Stimulated activated naive CD8-positive, alpha-beta T cell treated with anti-CD3 and anti-CD28 coated beads, Interleukin-15, Interleukin-2, amounts not matched to agents 100 U/mL and 50 U/mL, for 24 hours (primary cell): ENCODE measurements around the gene TMA16.
"Not testable (repeated sequence)": the region's sequence is repeated elsewhere in the genome, so short reads cannot be mapped to it uniquely, and the experiment has no call there.

Source experiments
- ATAC-seq: fragments of 150-1000 bp; cut with Tn5 transposase; one replicate; pipeline ENCODE4 v1.10.0; 2021
- DNase-seq: peaks from one replicate; pipeline ENCODE4 v3.0.0; 2021

TMA16 gene

DNA sequence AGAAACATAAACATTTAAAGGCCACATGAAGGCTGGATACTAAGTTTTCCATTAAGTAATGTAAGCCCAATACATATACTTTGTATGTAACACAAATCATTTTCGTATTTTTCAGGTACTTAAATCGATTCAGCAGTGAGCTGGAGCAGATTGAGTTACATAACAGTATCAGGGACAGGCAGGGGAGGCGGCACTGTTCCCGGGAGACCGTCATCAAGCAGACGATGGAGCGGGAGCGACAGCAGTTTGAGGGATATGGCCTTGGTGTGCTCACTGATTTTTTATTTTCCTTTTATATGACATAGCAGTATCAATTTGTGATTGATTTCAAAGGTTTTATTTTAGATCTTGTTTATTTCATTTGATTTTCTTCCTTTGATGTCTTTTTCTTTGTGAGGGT, 20.7 kb downstream of the TMA16 start:
- ATAC-seq (no peak), DNase-seq (no peak)

DNA sequence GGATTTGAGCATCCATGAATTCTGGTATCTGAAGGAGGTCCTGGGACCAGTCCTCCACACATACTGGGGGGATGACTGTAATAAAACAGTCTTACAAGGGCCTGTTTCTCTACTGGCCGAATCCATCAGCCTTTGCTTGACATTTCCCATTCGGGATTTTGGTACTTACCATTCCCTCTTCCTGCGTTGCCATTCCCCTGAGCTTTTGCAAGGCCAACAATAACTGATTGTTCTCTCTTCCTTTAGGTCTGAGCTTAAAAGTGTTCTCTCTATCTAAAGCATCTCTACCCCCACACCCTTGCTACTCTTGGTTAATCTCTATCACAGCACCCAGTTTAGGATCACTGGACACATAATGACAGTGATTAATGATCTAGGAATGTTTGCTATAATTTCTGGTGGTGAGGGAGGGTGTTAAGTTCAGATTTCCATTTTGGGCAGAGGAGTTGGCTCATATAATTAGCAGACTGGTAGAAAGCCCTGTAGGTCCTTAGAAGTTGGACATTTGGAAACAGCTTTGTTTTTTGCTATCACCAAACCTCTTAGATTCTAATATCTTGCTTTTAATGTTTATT, 29.4 kb downstream of the TMA16 start:
- DNase-seq (no peak), ATAC-seq (no peak)

DNA sequence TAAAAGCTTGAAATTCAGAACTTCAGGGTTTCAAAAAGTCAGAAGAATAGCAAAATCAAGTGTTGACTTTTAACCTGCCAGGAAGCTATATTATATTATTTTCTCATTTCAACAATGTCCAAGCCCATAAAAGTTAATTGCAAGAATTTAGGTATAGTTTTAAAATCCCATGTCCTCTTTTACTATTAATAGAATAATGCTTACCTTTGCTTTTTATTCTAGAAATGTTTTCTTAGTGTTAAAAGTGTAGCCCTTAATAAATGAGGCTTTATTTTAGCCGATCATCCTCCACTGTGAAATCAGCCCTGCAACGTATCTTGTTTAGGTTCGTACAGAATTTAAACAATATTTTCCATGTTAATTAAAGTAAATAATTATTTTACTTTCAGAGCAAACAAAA, 31.5 kb downstream of the TMA16 start:
- no peak for DNase-seq
- no peak for ATAC-seq

DNA sequence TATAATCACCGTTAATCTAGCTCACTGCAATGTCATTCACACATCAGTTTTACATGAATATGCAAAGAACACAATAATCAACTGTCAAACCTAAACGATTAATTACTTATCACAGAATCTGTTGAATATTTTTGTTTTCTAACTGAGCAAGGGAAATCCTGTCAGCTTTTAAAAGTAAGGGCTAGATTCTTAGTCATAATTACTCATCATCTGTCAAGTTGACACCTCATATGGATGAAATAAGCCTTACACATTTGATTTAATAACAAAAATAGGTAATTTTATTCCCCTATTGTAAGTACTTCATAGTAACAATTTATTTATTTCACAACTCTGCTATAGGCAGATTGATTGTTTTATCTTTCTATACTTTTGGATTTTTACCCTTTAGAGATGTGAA, 32.7 kb downstream of the TMA16 start:
- DNase-seq (no peak), ATAC-seq (no peak)

DNA sequence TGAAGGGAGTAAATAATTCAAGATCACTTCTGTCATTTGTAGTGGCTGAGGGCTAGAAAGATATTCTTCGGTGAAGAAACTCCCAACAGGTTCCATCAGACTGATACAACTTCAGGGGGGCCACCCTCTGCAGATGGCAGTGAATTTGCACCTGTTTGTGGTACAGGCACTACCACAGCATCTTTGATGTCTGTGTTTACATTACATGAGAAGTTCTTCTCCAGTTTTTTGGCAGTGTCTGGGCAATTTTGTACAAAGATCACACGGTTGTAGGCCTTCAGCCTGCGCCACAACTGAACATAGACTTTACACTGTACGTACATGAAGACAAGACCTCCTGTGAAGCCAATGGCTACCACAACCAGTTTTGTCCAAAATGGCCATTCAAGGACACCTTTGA, 34.2 kb downstream of the TMA16 start:
- DNase-seq (no peak), ATAC-seq (no peak)

DNA sequence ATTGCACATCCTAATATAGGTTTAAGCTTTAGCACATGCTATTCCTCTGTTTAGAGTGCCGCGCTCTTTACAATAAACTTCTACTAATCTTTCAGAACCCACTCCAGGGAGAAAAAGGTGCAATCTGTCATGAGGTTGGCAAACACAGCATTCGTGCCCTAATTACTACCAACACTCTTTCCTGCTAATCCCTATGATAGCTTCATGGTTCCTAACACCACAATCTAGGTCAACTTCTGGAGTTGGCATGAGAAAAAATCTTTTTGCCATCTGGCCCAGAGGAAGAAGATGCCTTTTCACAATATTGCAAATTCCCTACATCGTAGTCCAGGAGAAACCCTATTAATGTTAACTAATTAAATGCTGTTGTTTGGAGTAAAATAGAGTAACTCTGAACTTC, 39.6 kb downstream of the TMA16 start:
- no peak for DNase-seq
- ATAC-seq: no peak

DNA sequence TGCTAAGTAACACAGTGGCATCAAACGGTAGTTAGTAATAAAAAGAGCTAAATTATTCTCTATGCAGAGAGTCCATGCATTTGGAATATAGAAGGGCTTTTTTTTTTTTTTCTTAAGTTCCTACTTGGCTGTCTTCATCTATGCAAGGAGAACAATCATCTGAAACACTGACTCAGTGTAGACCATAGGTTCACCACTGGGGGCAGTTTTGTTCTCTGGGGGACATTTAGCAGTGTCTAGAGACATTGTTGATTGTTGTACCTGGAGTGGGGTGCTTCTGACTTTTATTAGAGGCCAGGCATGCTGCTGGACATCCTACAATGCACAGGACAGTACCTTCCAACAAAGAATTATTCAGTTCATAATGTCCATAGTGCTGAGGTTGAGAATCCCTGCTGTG, 41.2 kb downstream of the TMA16 start:
- DNase-seq (no peak), ATAC-seq (no peak)

DNA sequence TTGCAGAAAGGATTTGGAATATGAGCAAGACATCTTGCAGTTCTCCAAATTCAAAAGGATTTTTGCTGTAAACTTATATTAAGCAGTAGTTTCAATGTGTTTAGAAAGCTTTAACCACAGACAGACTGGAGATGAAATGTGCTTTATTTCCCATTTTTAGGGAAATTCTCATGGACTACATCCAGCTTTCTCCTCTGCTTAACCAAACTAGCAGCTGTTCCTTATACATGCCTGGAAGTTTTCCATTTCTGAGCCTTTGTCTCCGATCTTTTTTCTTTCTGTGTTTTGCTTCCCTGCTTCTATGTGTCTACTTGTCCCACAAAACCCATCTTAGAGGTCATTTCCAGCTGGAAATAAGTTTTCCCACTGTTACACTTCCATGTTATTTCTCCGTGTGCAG, 41.6 kb downstream of the TMA16 start:
- DNase-seq (no peak), ATAC-seq (no peak)

DNA sequence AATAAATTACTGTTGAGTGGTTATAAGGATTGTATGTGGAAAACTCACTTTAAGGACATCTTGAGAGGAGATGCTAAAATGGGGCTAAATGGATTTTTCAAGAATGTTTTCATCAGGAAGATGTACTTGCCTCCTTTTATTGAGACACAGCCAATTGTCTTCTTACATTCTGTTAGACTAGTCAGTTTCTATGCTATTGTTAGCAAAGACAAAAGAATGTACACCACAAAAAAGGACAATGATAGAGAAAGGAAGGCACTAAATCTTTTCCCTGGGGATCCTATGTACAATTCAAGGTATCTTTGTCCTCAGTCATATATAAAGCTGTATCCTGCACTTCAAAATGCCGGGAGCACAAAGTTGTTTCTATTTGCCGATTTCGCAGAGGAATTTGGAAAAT, 42.6 kb downstream of the TMA16 start:
- ATAC-seq (no peak), DNase-seq (no peak)

DNA sequence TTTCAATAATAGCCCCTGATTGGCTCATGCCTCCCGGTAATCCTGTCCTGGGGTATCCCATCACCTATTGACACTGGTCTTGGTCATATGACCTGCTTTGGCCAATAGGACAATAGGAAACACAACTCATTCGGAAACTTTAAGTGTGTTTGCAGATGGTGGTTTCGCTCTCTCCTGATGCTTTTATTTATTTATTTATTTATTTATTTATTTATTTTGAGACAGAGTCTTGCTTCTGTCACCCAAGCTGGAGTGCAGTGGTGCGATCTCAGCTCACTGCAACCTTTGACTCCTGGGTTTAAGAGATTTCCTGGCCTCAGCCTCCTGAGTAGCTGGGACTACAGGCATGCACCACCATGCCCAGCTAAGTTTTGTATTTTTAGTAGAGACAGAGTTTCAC, 44.3 kb downstream of the TMA16 start:
- DNase-seq, ATAC-seq: not testable (repeated sequence)

DNA sequence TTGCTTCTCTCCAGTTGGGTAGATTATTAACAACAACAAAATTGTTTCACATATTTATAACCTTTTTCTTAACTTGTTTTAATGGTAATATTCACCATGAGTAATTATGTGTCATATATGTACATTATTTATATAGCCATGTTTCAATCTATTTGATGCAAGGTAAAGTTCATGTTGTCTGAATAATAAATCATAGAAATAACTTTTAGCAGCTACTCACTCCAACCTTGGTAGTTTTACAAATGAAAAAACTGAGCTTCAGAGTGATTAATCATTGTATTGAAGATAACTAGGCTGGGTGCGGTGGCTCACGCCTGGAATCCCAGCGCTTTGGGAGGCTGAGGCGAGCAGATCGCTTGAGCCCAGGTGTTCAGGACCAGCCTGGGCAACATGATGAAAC, 46.0 kb downstream of the TMA16 start:
- no peak for DNase-seq

DNA sequence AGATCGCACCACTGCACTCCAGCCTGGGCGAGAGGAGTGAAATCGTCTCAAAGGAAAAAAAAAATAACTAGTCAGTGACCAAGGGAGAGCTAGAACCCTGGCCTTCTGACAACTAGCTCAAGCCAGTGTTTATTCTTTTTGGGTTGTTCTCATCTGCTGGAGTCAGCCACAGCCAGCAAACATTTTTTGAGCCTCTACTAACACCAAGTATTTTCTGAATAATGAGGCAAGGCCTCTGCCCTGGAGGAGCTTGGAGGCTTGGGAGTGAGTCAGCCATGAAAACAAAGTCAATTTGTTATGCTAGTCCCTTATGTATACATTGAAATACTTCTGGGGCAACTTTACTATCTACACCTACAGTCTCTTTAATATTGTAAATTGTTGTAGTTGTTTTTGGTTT, 46.5 kb downstream of the TMA16 start:
- no peak for DNase-seq
- ATAC-seq: no peak

More for the DNA sequence above, 46.0 kb downstream of the TMA16 start:
- no peak for ATAC-seq

DNA sequence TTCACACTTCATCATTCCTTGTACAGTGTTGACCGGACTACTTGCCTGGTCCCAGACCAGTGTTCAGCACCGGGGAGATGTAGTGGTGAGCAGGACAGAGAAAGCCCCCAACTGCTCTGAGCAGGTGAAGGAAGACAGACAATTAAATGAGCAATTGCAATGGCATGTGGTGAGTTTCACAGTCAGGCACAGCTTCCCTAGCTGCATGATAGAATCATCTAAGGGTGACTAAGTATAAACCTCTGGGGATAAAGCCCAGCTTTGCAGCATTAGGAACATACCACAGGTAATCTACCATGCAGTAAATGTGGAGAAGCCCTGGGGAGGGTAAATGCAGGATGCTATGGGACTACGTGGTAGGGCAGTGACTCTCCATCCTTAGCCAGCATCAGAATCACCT, 47.8 kb downstream of the TMA16 start:
- ATAC-seq (peak; percentile 16), DNase-seq (no peak)

DNA sequence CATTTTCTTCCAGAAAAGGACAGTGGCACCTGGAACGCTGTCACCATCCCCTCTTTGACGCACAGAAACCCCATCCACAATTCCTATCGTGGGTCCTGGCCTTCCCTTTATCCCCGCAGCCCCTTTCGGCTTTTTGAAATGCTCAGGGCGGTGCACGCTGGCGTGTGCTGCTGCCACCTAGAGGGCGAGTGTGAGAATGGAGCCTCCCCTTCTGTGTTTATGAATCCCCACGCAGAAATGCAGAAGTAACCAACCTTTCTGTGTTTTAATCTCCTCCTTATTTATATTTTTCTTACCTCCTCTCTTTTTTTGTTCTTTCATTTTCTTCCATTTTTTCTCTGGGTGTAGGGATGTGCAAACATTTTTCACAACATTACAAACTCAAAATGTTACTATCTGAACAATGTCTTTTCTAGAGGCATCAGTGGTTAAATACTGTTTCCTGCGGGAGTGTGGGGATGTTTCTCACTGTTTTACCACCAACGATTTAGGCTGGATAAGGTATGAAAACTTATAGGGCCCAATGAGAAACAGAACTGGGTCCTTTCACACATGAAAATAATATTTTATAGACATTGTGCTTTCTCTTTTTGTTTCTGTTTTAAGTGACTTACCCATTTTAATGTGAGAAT, 50.0 kb downstream of the TMA16 start:
- ATAC-seq: peak; percentile 77
- DNase-seq: peak; percentile 67

DNA sequence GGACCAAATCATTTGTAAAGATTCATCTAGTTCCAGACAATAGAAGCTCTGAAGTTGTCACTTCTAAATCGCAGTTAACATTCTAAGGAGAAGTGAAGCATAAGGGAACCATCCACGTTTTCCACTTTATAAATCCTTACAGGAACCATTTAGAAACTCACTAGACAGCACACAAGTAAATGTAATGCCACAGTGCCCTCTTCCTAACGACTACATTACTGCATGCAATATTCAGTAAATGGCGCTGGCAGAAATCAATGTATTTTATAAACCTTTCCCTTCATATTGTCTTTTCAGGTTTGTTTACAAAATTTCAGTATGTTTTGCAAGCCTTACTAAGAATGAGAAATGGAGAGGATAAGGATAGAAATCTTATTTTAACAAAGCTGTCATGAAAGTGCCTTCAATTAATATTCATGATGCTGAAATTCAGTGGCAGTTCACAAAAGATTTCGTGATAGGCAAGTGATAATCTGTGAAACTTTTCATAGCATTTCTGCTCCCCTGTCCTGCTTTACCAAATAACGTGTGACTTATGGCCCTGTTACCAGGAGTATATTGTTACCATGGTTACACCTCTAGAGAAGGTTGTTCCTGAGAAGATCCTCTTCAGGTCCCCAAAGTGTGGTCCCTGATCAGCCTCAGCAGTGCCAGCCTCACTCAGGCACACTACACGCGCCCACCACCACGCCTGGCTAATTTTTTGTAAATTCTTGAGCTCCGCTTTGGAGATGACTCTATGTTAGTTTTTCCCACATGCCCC, 54.2 kb downstream of the TMA16 start:
- ATAC-seq (no peak), DNase-seq (no peak)

DNA sequence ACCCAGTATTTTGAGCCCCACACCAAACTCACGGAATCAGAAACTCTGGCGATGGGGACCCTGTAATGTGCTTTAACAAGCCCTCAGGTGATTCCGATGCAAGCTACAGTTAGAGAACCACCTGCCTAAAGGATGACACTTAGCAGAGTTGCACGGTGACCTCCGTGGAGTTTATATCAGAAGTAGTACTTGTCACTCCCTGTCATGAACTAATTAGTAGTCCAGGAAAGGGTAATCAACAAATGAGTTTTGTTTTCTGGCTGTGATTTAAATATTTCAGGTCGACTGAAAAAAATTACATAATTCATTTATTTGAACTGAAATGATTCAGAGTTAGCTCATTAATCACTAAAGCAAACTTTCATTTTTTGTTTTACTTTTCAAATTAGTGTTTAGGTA, 56.4 kb downstream of the TMA16 start:
- no peak for DNase-seq
- no peak for ATAC-seq

DNA sequence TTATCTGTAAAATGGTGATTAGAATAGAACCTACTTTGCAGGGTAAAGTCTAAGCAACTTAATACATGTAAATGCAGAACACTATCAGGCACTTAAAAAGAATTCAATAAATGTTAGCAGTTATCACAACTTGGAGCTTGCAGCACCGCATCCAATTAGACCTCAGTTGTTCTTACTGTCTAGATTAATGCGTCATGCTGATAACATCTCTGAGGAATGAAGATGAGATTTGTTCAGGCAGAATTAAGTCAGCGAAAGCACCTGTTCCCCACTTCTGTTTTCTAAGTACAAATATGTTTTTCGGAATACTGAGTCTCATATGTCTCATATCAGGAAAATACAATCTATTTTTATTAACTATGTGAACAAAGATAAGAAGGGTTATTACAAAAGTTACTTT, 58.7 kb downstream of the TMA16 start:
- DNase-seq: no peak
- no peak for ATAC-seq

DNA sequence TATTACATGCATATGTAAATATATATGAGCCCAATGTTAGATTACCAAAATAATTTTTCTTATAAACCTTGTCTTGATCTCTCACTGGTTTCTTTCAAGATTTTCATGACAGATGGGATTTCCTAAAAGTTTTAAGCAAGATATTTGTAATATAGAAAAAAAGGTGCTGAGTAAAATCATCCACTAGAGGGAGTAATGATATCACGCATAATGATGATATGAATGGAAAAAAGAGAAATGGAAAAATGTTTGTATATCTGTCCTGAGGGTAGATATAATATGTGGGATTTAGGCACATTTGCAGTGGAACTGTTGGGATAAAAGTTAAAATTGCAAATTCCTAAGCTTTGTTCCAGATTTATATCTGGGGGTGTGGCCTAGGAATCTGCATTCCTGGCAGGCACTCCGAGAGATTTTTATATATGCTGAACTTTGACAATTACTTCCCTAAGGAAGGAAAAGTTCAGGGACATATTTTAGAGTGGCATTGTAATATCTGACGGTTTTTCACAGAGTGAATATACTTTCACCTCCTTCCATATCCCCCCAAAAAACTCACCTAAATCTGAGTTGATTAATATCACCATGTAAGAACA, 60.5 kb downstream of the TMA16 start:
- DNase-seq (no peak), ATAC-seq (no peak)

DNA sequence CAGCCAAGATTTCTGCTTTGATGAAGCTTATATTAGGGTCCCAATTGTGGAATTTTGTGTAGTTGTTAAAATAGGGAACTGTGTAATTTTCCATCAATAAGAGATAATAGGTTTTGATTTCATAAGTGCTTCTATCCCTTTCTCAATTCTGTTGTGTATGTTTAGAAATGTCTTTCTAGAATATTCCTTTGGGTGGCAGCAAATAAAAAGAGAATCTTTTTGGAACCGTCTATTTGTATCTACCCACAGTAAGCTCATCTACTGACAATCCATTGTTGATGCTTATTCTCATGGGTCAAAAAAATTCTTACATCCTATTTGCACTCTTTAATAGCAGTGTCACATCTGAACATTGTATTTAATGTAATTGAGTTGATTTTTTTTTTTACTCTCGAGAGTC, 61.7 kb downstream of the TMA16 start:
- ATAC-seq (no peak), DNase-seq (no peak)

DNA sequence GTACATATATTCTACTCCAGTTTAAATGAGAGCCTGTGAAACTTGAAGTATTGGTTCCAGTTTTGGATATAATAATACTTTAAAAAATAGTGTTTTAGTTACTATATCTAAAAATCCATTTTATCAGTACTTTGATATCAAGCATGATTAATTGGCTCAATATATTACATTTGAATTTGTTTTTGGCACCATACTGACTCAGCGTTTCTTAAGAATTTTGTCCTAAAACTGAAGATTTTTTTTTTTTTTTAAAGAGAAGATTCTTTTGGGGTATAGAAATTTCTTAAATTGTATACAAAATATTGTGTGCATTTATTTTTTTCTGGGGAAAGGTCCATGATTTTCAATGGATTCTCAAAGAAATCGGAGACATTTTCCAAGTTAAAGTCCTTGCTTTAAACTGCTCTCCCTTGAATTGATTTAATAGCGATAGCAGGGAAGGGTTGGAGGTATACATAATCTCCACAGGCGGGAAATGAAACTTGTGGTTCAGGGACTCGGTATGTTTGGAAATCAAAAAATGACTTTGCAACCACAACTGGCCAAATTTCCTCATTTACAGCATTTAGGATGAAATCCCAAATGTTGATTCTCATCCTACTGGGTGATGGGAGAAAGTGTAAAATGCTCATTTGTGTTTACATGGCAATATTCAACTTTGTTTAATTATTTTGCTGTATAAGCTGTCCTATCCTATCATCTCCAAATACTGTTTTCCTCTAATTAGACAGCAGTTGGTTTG, 62.3 kb downstream of the TMA16 start:
- ATAC-seq (no peak), DNase-seq (no peak)

DNA sequence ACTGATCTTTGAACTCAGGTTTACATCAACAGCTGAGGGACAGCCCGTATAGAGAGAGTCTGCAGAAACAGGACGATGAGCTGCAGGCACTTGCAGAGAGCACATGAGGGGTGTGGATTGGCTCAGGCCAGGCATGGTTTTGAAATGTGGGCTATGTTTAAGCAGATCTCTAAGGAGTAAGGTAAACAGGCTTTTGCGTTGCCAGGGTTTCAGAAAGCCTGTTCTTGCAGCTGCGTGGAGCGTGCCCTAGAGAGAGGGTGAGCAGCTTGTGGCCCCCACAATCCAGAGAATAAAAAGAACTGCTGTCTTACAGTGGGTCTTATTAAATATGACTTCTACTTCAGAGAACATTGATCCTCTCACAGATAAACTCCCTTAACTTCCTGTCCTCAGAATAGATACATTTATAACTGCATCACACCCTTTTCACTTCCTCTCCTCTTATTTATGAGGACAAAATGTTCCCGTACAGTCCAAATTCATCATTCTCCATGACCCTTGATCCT, 64.1 kb downstream of the TMA16 start:
- peak; percentile 43 for ATAC-seq
- DNase-seq: no peak

DNA sequence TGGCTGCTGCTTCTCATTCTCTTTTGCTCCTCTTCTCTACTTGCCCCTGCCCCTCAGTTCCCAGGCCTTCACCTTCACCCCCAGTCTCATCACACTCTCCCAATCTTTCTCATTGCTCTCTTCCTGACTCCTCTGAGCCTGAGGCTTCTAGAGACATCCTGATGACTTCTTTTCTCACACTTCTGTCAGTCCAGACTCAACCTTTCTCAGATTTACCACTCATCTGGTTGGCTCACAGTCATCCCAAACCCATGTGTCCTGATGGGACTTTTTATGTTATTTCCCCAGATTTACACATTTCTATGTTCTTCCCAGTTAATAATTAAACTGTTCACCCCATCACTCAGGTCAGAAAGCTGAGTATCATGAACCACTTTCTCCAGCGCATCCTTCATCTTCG, 68.0 kb downstream of the TMA16 start:
- ATAC-seq (no peak), DNase-seq (no peak)

DNA sequence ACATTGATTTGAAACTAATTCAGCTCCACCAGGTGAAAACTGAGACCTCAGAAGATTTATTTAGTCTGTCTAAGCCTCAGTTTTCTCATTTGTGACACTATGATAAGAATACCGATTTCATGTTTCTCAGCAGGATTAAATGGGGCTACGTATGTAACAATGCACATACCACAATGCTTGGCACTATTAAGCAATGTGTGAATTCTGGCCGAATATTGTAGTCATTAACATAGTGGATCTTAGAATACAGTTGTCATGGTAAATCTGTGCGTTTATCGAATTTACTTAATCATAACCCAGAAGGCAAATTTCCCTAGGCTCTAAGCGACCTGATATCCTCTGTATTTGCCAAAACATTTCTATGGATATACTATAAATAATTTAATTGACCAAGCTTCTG, 69.1 kb downstream of the TMA16 start:
- DNase-seq (no peak), ATAC-seq (no peak)
